IPS-20b (cell line): ENCODE measurements around the gene CCNY.

Source experiments
- H3K27ac ChIP-seq: one replicate; pipeline ENCODE4 v1.5.1; 2013; ENCODE audit warnings: low read length
- H3K27me3 ChIP-seq: 2 replicates; pipeline ENCODE4 v1.6.1; 2013; ENCODE audit warnings: mild to moderate bottlenecking, low read length, inconsistent platforms; ENCODE audit not compliant: insufficient read depth
- H3K36me3 ChIP-seq: 2 replicates; pipeline ENCODE4 v1.6.1; 2013; ENCODE audit warnings: low read depth, mild to moderate bottlenecking, inconsistent platforms, low read length, moderate library complexity; ENCODE audit not compliant: insufficient read depth
- H3K4me1 ChIP-seq: 2 replicates; pipeline ENCODE4 v1.6.1; 2013; ENCODE audit warnings: mild to moderate bottlenecking, control low read depth, inconsistent platforms, low read length, moderate library complexity; ENCODE audit not compliant: insufficient read depth
- H3K4me3 ChIP-seq: 2 replicates; pipeline ENCODE4 v1.5.1; 2013; ENCODE audit warnings: mild to moderate bottlenecking, low read length, inconsistent platforms
- H3K9ac ChIP-seq: 2 replicates; pipeline ENCODE4 v1.6.1; 2013; ENCODE audit warnings: low read depth, mild to moderate bottlenecking, inconsistent platforms, low read length, moderate library complexity
- H3K9me3 ChIP-seq: 2 replicates; pipeline ENCODE4 v1.6.1; 2013; ENCODE audit warnings: mild to moderate bottlenecking, low read depth, low read length, inconsistent platforms; ENCODE audit not compliant: insufficient read depth

Gene CCNY

DNA sequence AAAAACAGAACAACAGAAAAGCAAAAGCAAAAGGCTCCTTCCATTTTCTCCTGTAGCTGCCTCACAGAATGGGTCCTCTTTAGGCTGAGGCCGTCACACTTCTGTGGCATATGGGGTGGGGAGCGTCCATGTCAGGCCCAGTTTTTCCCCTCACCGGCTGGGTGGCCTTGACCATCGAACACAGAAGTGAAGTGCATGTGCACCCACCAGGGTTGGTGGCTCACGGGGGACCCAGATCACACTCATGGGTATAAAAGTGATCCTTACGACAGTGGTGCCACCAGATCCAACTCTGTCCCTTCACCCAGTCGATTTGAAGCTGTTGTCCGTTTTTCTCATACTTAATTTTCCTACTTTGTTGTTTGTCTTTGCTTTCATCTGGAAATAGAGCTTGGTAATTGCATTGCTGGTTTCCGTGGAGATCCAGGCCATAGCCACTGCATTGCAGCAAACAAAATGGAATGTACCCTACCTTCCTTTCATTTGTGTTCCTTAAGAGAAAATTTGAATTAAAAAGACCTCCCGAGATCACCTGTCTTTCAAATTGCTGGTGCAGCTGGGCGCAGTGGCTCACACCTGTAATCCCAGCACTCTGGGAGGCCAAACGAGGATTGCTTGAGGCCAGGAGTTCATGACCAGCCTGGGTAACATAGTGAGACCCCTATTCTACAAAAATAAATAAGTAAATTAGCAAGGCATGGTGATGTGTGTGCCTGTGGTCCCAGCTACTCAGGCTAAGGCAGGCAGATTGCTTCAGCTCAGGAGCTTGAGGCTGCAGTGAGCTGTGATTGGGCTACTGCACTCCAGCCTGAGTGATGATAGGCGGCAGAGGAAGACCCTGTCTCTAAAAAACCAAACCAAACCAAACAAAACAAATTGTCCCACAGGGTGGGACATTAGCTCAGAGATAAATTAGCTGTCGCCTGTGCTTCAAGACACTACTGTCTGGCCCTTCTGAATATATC, 258.1 kb downstream of the CCNY start:
- H3K9ac ChIP-seq, result peak overlapping the region; percentile 39; the same call in 1 of the 2 replicates
- peaks cover 6% of the 10 kb centered on the region for H3K9me3 ChIP-seq
- H3K36me3 ChIP-seq, result no peaks in the 10 kb centered on the region
- no peaks in the 10 kb centered on the region for H3K27me3 ChIP-seq
- peaks cover 19% of the 10 kb centered on the region for H3K4me1 ChIP-seq
- H3K27ac ChIP-seq, result peak overlapping the region; percentile 52
- H3K4me3 ChIP-seq, result peak overlapping the region; percentile 28; the same call in 1 of the 2 replicates

- Histone ChIP-seq H3K9ac (peak overlapping the region; percentile 39; the same call in 1 of the 2 replicates), H3K36me3 (no peaks in the 10 kb centered on the region), H3K4me1 (peaks cover 19% of the 10 kb centered on the region), H3K9me3 (peaks cover 6% of the 10 kb centered on the region), H3K27me3 (no peaks in the 10 kb centered on the region), H3K4me3 (0 out of 2 replicates have a peak overlapping the region, but pooled peaks have one; percentile 12), H3K27ac (peak overlapping the region; percentile 52)
Measured at GRCh38 chr10:35595106-35595505, 258.8 kb downstream of the CCNY start.

DNA sequence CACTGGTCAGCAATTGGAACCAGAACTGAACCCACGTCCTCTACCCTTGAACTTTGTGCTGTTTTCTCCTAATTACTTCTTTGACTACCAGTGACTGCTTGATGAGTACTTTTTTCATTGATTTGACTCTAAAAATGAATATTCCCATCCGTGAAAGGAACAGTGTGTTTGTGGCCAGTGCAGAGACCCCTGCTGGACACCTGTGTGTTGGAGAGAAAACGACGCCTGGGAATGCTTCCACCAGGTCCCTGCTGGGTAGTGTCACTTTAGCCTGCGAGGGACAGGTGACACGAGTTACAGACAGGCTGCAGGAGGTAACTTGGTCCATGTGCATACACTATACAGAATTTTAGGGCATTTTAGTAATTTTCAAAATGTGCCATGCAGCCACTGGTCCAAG, 262.1 kb downstream of the CCNY start:
- no peaks in the 10 kb centered on the region for H3K27me3 ChIP-seq
- H3K4me3 ChIP-seq, result no peak overlapping the region
- H3K9me3 ChIP-seq, result no peaks in the 10 kb centered on the region
- H3K4me1 ChIP-seq, result peaks cover 15% of the 10 kb centered on the region
- no peak overlapping the region for H3K9ac ChIP-seq
- H3K27ac ChIP-seq, result no peak overlapping the region
- no peaks in the 10 kb centered on the region for H3K36me3 ChIP-seq

DNA sequence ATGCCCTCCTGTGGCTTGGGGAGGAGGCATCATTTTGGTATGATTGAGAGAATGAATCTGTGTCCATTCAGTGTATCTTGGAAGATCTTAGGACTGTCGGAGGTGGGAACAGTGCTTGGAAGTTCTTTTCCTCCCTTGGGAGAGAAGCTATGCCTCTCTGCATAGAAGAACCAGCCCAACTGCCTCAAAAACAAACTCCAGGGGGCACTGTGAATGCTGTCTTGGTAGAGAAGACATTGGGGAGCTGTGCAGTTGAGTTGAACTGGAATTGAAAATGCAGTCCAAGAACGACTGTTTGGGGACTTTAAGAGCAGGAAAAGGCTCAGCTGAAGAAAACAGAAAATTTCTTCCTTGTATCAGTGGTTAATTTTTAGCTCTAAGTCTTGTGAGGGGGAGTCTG, 263.9 kb downstream of the CCNY start:
- no peaks in the 10 kb centered on the region for H3K27me3 ChIP-seq
- H3K36me3 ChIP-seq, result no peaks in the 10 kb centered on the region
- H3K27ac ChIP-seq, result no peak overlapping the region
- no peak overlapping the region for H3K9ac ChIP-seq
- H3K9me3 ChIP-seq, result no peaks in the 10 kb centered on the region
- no peak overlapping the region for H3K4me3 ChIP-seq
- no peaks in the 10 kb centered on the region; the same call in 1 of the 2 replicates for H3K4me1 ChIP-seq

DNA sequence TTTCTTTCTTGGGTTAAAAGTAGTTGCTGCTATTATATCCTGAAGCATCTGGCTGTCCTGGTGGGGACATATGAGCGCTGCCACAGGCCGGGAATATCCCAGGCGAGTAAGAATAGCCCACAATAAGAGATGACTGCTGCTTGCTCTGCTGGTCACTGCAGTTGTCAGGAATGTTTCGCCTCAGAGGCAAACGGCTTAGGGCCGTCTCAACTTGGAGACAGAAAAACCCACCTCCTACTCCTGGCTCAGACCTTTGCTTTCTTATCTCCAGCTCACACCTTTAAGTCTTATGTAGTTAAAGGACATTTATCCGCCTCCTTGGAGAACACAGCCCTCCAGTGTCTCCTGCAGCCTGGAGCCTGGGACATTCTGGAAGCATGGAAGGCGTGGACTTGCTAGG, 268.9 kb downstream of the CCNY start, which contains the start of gene GJD4:
Gene GJD4, plus strand, starts transcription at position 151 of the 400 bp plus-strand sequence. Its CDS starts 227 bp downstream, at position 378.
- Histone ChIP-seq H3K36me3 (no peaks in the 10 kb centered on the region), H3K9me3 (peaks cover 4% of the 10 kb centered on the region), H3K27me3 (no peaks in the 10 kb centered on the region), H3K4me1 (no peaks in the 10 kb centered on the region), H3K27ac (no peak within 1 kb of the TSS), H3K9ac (no peak within 1 kb of the TSS), H3K4me3 (no peak within 1 kb of the TSS)

DNA sequence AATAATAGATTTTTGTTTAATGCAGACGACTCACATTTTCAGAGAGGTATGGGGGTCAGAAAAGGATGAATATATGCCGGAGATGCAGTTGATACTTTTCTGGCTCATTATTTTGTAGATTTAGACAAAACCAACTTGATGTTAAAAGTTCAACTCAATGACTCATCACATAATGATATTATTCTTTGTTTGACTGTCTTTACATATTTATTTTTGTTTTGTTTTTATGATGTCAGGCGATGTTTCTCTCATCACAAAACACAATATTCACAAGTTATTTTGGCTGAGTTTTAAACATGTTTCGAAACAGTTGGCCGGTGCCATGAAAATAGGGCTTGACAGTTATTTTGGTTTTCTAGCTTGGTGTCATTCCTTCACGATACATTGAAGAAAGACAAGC, 270.1 kb downstream of the CCNY start:
- Histone ChIP-seq H3K27me3 (no peaks in the 10 kb centered on the region), H3K4me1 (no peaks in the 10 kb centered on the region), H3K36me3 (no peaks in the 10 kb centered on the region), H3K9me3 (peaks cover 4% of the 10 kb centered on the region), H3K4me3 (no peak overlapping the region), H3K9ac (no peak overlapping the region), H3K27ac (no peak overlapping the region)

GRCh38 chr10:35607475-35608327, 271.4 kb downstream of the CCNY start:
- Histone ChIP-seq H3K27ac (no peak overlapping the region), H3K4me3 (no peak overlapping the region), H3K9ac (no peak overlapping the region), H3K27me3 (no peaks in the 10 kb centered on the region), H3K4me1 (no peaks in the 10 kb centered on the region), H3K36me3 (no peaks in the 10 kb centered on the region), H3K9me3 (peaks cover 4% of the 10 kb centered on the region)

DNA sequence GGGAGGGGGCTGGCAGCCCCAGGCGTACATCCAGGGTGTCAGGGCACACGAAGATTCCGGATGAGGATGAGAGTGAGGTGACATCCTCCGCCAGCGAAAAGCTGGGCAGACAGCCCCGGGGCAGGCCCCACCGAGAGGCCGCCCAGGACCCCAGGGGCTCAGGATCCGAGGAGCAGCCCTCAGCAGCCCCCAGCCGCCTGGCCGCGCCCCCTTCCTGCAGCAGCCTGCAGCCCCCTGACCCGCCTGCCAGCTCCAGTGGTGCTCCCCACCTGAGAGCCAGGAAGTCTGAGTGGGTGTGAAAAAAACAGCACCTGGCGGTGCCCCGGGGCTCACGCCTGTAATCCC, 272.0 kb downstream of the CCNY start:
- Histone ChIP-seq H3K36me3 (no peaks in the 10 kb centered on the region), H3K9me3 (peaks cover 4% of the 10 kb centered on the region), H3K4me1 (no peaks in the 10 kb centered on the region), H3K27ac (no peak overlapping the region), H3K4me3 (no peak overlapping the region), H3K27me3 (no peaks in the 10 kb centered on the region), H3K9ac (no peak overlapping the region)

DNA sequence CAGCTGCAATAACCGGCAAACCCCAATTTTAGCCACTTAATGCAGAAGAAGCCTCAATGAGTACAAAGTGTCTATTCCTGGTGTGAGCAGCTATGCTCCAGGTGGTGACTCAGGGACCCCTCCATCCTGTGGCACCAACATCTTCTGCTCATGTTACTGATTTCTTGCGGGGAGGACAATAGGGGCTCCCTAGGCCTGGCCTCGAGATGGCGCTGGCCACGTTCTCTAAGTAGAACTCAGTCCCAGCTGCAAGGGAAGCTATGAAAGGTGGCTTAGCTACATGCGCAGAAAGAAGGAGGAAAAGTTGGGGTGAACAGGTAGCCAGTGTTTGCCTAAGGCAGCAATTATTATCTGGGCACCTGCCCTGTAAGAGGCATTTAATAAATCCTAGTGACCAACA, 275.4 kb downstream of the CCNY start:
- Histone ChIP-seq H3K27ac (no peak overlapping the region), H3K9ac (no peak overlapping the region)

DNA sequence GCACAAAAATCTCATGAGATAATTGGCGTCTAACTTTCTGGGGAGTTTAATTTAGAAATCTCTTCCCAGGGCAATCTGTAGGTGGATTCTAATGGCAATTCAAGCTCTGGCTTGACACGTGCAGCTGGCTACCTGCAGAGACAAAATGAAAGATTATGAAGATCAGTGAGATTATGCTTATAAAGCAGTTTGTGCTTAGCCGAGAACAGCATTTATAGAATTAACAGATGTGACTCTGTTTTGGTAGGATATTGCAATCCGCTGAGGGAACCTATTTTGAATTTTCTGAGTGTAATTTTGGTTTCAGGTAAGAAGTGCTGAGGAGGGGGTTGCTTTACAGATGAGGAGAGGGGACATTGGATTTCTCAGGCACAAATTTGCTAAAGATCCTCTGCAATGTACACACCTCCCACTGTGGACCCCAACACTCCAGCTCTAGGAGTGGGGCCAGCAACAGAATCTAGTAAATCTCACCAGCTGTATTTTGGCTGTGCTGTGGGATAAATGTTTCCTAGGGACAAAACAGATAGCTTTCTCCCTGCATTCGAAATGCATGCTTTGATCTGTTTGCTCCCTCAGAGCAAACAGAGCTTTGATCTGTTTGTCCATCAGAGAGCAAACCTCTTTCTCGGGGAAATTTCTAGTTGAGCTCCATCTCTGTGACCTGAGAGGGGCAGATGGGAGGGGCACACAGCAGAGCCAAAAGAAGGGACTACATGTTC, 276.2 kb downstream of the CCNY start:
- Histone ChIP-seq H3K4me3 (no peak overlapping the region), H3K9ac (no peak overlapping the region), H3K27ac (no peak overlapping the region), H3K9me3 (peaks cover 4% of the 10 kb centered on the region), H3K36me3 (no peaks in the 10 kb centered on the region), H3K27me3 (no peaks in the 10 kb centered on the region), H3K4me1 (no peaks in the 10 kb centered on the region)

More for the DNA sequence above, 275.4 kb downstream of the CCNY start:
- no peaks in the 10 kb centered on the region for H3K4me1 ChIP-seq
- H3K4me3 ChIP-seq, result no peak overlapping the region
- peaks cover 4% of the 10 kb centered on the region for H3K9me3 ChIP-seq
- no peaks in the 10 kb centered on the region for H3K27me3 ChIP-seq
- no peaks in the 10 kb centered on the region for H3K36me3 ChIP-seq

DNA sequence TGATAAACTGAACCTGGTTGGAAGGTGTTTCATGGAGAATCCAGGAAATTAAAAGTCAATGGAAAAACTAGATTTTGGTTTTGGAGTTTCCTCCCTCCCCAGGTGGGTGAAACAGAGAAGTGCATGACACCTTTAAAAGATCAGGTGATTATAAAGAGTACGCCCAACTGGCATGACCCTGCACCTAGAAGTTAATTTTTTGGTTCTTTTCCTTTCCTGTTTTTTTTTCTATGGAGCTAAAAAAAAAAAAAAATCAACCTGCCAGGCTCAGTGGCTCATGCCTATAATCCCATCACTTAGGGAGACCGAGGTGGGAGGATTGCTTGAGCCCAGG, 276.8 kb downstream of the CCNY start:
- Histone ChIP-seq H3K27ac (no peak overlapping the region), H3K9me3 (peaks cover 4% of the 10 kb centered on the region), H3K36me3 (no peaks in the 10 kb centered on the region), H3K4me3 (no peak overlapping the region), H3K9ac (no peak overlapping the region), H3K4me1 (no peaks in the 10 kb centered on the region), H3K27me3 (no peaks in the 10 kb centered on the region)
